Stimulated activated CD4-positive, alpha-beta T cell treated with anti-CD3 and anti-CD28 coated beads, Interleukin-12 subunit alpha, Interleukin-12 subunit beta, amount 100 ng/mL, for 4 hours (primary cell): Measurements from ENCODE around the gene PTPA.
A peak's percentile ranks its signal among the peaks of the same experiment; 100 is the strongest.
"Not testable (repeated sequence)": the region's sequence is repeated elsewhere in the genome, so short reads cannot be mapped to it uniquely, and the experiment has no call there.

Experiments used
- DNase-seq: peaks from one replicate; pipeline ENCODE4 v3.0.0-alpha.2; 2020

PTPA gene

DNA sequence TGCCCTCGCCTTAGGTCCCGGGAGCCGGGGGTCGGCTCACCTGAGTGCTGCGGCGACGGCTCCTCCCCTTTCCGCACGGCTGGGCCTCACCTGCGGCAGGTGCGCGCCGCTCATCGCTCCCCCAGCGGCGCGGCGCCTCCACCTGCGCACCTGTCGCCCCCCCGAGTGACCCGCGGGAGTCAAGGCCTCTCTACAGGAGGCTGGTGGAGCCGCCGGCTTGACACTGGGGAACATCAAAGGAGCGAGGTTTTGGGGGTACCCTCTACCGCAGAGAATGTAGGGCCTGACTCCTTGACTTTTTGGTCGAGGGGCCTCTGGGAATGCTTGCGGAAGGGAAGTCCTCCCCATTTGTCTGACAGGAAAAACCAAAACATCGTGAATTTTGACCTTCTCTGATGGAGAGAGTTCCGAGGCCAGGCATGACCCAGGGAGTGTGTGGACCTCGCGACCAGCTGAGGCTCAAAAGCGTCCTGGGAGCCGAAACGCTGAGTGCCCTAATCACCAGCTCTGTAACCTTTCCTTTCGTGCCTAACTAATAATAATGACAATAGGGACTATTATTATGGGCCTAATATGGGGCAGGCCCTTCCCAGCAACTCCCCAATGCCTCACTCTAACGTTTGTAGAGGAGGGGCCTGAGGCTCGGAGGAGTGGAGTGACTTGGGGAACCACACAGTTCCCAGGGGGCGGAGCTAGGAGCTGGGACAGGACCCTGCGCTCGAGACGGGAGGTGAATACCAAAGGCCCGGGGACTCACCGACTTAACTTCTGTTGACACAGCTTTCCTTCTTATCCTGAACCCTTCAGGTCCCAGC is 67.6 kb downstream of the PTPA start:
- no peak for DNase-seq

DNA sequence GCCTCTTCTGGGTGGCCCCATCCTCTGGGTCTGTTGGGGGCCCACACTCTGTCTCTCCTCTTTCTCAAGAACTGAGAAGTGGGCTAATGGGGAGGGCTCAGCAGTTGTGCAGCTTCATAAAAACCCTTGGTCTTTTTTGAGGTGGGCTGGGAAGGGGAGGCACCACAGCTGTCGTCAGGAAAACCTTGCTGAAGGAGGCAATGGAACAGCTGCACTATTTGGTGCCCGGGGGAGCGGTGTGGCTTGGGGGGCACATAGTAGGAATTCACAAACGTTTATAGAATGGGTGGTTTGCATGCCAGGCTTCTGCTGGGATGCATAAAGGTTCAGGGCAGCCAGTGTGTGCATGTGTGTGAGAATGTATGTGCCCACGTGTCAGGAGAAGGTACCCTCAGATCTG is 70.0 kb downstream of the PTPA start:
- no peak for DNase-seq

DNA sequence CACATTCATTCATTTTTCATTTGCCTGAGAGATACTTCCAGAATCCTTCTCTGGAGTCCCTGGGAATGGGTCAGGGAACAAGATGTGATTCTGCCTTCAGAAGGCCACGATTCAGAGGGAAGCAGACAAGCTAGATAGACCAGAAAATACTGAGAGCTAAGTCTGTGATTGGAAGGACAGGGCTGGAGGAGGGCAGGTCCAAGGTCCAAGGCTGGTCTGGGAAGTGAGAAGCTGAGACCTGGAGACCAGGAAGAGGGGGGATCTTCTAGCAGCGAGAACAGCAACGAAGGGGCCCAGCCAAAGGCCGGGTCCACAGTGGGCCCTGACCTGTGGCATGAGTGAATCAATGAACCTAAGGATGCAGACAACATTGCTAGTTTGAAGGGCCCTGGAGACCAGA is 70.9 kb downstream of the PTPA start:
- DNase-seq, result no peak

DNA sequence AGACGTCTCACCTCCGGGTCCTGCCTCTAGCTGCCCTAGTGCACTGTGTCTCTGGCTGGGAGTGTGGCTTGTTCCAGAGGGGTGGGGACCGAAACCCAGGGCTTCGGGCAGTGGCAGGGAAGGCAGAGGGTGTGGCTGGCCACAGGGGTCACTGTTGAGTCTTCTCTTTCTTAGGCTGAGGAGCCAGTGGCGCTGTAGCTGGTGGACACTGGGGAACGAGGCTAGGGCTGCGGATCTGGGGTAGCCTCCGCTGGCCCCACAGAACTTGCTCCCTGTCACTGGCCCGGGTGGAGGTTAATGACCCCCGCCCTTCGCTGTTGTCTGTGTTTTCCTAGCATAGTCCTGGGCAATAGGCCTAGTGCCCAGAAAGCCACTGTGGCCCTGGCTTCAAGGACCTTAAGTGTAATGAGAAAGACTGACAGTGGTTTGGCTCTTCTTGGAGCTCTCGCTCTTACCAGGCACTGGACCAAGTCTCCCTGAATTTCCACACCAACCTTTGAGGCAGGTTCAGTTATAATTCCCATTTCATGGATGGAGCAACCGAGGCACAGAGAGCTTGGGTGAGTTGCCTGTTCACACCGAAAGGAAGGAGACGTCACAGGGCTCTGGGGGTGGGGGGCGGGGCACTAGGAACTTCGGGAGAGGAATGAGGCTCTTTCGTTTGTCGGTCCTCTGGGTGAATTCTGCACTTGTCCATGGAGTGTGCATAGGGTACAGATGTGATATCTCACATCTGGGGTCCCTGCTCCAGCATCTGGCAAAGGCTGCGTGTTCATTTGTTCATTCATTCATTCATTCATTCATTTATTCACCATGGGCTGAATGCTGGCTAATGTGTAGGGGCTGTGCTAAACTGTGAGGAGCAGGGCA is 71.6 kb downstream of the PTPA start:
- DNase-seq, result no peak

DNA sequence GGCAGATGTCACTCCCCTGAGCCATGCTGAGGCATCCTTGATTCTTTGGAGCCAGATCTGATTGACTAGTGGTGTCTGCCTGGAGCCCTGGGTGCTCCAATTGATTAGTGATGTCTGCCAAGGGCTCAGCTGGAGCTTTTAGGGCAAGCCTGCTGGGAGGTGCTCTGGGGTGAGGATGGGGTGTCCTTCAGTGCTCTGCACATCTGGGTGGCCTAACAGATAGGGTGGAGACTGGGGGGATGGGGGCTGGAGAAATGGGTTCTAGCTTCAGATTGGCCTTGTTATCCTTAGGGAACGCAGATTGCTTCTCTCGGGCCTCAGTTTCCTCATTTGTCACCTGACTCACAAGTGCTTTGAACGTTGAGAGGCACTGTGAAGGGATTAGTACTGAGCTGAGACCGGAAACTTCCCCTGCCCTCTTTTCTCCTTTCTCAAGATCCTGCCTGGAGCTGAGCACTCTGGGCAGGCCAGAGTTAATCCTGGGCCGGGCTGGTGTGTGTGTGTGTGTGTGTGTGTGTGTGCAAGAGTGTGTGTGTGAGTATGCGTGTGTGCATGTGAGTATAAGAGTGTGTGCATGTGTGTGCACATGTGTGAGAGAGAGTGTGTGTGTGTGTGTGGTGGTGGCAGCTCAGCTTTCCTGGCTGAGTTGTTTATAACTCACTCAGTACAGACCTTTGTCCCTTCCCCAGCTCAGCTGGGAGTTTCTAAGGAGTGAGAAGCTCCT is 72.4 kb downstream of the PTPA start:
- no peak for DNase-seq

DNA sequence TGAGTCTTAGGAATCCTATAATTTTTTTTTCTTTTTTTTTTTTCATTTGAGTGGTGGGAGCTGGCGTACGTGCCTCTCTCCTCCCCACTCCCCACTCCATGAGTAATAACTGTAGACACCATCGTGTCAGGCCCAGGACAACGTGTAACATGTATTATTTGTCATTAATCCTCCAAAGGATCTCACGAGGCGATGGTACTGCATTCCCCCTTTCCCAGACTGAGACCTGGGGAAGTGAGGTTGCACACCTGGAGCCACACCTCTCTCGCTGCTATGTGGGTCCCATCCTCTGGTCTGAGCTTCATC is 73.0 kb downstream of the PTPA start:
- no peak for DNase-seq

DNA sequence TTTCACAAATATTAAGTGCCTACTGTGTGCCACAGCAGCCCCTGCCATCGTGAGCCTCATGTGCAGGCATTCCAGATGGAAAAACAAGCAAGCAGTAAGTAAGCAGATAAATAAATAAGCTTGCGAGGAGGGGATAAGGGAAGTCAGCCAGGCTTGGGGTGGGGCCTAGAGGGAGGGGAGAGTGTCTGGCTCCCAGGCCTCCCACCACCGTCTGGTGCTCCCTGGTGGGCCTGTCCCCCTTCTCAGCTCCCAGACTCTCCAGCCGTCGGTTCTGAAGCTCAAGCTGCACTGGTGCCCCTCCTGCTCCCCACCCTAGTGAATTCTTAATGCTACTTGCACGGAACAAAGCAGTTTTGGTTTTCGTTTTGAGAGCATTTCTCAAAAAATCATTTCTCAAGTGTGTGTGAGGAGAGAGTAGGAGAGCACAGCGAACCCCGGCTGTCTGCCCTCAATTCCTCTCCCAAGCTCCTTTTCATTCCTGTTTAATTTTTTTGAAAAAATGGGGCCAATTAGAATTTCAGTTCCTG is 73.4 kb downstream of the PTPA start:
- DNase-seq, result no peak

DNA sequence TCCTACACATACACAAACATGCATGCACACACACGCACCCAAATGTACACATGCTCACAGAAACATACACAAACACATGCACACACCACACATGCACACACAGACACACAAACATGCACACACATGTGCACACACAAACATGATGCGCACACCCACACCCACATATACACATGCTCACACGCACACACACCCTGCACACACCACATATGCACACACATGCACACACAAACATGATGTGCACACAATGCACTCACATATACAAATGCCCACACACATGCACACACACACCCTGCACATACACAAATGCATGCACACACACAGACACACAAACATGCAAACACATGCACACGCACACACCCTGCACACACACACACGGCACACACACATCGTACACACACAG is 74.2 kb downstream of the PTPA start:
- no peak for DNase-seq

DNA sequence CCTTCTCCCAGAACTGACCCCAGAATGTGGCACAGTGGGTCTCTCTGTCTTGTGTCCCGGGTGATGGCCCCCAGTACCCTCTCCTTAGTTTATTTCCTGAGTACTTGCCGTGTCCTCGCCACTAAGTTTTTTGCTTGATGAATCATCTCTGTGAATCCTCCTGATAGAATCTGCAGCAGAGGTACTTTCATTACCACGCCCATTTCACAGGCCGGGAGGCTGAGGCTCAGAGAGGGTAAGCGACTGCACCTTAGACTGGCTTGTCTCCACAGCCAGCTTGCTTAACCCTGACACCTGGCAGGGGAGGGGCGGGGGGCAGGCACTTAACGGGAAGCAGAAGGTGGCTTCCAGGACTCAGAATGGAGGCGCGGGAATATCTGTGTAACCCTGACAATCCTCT is 74.8 kb downstream of the PTPA start:
- DNase-seq, result peak; percentile 18

DNA sequence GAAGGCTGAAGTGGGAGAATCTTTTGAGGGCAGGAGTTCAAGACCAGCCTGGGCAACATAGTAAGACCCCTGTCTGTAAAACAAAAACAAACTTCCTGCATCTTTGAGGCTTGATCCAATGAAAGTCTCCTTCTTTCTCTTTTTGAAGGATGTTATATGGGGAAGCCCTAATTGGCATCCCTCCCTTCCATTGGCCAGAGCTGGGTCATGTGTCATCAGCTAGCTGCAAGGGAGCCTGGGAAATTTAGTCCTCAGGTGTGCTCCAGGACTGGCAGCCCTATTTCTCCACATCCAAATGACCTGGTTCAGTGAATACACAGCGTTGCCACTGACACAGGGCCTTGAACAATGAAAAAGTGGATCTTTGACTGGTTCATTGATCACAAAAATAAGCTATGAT is 75.8 kb downstream of the PTPA start:
- no peak for DNase-seq

DNA sequence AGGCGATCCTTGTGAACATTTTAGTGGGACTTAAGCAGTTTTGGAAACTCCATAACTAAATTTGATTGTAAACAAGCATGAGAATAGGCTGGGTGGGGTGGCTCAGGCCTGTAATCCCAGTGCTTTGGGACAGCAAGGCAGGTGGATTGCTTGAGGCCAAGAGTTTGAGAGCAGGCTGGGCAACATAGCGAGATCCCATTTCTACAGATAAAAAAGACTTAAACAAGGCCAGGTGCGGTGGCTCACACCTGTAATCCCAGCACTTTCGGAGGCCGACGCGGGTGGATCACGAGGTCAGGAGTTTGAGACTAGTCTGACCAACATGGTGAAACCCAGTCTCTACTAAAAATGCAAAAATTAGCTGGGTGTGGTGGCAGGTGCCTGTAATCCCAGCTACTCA is 78.8 kb downstream of the PTPA start:
- DNase-seq, result not testable (repeated sequence)

DNA sequence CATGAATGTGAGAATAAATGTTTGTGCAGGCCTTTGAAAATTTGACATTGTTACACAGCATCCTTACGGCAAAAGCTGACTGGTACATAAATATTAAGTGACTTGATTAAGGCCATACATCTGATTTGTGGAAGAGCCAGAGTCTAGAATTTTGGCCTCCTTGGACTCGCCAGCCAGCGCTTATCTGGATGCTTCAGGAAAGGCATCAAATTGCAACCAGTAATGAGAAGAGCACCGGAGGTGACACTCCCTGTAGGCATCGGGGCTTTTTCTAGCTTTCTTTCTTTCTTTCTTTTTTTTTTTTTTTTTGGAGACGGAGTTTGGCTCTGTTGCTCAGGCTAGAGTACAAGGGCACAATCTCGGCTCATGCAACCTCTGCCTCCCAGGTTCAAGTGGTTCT is 80.0 kb downstream of the PTPA start:
- no peak for DNase-seq

DNA sequence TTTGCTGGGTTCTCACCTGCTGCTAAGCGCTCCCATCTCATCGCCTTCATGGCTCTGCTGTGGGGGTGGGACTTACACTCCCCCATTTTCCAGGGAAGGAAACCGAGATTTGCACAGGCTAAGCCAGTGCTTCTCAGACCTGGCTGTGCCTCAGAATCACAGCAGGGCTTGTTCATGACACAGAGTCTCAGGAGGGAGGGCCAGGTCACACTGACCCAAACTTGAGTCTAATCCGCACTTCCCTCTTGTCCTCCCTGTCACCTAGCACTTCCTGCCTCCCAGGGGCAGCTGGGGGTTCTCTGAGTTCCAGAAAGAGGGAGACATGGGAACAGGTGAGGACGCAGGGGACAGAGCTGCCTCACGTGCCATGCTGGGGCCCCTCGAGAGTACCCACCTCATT is 82.4 kb downstream of the PTPA start:
- DNase-seq, result no peak

DNA sequence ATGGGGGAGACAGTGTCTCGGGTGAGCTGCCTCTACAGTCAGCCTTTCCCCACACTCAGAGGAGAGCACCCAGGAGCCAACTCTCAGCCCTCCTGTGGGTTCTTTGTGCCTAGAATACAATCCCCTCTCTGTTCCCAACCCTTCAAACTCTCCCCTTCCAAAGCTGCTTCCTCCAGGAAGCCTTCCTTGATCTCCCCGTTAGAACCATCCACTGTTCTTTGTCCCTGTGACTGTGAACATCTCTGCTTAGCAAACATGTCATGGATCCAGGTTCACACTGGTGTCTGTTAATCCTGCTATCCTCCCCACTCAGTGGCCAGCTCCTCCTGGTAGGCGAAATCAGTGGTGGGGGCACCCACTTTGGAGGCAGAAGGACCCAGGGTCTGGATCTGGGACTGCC is 83.0 kb downstream of the PTPA start:
- DNase-seq, result no peak

DNA sequence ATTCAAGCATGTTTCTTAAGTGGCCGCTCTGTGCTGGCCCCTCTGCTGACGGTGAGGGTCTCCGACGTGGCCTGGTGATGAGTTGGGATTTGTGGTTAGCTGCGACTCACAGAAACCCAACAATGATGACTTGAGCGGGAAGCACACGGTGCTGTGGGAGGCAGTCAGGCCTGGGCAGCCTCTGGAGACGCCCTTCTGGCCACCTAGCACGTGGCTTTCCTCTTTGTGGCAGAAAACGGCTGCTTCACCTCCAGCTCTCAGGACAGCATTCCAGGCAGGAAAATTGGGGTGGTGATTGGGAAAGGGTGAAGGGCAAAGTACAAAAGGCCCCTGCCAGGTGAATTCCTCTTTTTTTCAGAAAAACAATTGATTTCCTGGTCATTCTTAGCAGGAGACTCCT is 84.4 kb downstream of the PTPA start:
- DNase-seq, result no peak

DNA sequence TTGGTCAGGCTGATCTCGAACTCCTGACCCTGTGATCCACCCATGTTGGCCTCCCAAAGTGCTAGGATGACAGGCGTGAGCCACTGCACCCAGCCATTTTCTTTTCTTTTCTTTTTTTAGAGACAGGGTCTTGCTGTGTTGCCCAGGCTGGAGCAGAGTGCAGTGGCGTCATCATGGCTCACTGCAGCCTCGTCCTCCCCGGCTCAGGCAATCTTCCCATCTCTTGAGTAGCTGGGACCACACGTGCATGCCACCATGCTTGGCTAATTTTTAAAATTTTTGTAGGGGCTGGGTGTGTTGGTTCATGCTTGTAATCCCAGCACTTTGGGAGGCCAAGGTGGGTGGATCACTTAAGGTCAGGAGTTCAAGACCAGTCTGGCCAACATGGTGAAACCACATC is 85.8 kb downstream of the PTPA start:
- not testable (repeated sequence) for DNase-seq

DNA sequence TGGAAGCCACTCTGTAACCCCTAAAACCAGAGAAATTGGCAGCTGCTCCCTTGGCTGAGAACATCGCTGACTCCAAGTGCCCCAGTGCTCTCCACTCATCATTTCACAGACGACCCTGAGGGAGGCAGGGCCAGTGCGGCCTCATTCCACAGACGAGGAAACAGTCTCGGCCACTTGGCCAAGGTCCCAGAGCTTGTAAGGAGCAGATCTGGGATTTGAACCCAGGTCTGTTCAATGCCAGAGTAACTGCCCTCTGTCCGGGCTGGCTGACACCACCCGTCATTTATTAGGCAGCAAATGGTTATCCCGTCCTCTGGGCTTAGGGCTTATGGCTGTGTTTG is 86.7 kb downstream of the PTPA start:
- no peak for DNase-seq
